GM19099 (cell line): ENCODE results near the gene SERPINB8.
A peak's percentile ranks its signal among the peaks of the same experiment; 100 is the strongest.

Source experiments
- POLR2A ChIP-seq: IDR thresholded peaks from 3 replicates; pipeline ENCODE4 v1.6.1; 2011; ENCODE audit warnings: low read depth; ENCODE audit not compliant: insufficient read length; ENCODE audit errors: extremely low read depth

The SERPINB8 gene

DNA sequence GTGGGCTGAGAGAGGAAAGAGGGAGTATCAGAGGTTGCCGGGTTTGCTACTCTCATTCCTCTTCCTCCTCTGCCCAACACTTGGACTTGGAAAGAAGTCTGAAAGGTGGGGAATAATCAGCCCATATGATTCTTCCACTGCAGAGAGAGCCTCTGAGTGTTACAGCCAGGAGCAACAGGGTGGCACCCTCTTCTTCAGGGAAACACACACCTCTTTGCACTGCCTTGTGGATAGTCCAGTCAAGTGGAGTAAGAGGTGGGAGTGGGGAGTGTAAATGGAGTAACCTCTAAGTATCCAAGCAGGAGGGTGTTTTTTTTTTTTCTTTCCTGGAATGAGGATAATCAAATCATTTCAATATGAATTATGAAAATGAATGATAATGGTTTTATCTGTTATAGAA, 9.0 kb upstream of the SERPINB8 start:
- no peak for TF ChIP-seq POLR2A

DNA sequence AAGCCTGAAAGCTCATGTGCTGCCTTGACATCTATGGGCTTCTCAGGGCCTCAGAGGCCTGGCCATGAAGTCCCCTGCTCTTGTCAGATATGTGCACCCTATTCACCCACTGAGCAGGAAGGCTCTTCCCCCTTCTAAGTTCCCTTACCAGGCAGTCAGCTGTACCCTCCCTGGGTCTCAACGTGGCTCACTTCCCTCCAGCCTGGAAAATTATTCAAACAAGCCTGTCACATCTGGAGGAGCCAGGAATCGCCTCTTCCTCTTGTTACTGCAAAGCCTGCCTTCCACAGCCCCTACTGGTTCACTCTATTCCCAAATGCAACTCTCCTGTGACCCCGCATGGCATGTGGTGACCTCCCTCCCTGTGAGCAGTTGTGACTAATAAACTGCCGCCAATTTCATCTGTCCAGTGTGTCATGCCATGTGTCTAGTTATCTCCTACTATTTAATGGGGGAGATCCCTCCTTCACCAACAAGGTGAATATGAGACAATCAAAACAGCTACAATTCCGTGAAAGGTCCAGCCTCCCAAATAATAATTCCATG, 8.4 kb upstream of the SERPINB8 start:
- TF ChIP-seq POLR2A, result no peak

DNA sequence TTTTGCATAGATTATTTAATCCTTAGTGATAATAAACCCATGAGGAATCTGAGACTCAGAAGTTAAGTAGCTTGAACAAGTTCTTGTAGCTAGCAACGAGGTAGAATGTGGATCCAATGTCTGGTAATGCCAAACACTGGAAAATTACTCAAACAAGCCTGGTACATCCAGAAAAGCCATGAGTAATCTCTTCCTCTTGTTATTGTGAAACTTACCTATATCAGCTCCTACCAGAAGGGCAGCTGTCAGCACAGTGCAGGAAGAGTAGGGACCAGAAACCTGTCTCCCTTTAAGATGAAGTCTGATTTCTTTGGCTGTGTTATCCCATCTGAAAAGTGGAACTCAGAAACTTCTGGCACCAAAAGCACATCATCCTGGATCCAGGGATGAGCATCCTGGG, 7.7 kb upstream of the SERPINB8 start:
- TF ChIP-seq POLR2A, result no peak

DNA sequence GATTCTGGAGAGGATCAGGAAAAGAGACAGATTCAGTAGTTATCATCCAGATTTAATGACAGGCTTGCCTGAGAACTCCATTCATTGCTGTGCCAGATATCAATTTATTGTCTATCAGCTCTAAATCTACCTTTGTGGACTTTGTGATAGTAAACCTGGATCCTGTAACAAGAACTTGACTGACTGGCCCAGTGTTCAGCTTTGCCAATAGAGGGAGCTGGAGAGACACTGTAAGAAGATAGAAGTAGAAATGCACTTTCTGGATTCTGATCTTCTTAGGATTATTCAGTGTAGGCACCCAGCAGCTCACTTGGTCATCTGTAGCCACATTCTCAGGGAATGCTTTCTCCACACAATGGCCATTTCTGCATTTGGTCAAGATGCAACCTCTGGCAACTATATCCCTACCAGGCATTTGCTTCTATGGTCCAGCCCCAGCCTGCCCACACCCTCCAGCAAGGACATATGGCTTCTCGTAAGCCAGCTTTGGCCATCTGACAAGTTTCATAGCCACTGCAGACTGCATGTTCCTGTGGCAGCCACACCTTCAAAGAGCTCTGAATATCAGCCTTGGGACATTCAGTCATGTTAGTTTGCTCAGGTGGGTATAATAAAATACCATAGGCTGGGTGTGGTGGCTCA, 6.1 kb upstream of the SERPINB8 start:
- no peak for TF ChIP-seq POLR2A

DNA sequence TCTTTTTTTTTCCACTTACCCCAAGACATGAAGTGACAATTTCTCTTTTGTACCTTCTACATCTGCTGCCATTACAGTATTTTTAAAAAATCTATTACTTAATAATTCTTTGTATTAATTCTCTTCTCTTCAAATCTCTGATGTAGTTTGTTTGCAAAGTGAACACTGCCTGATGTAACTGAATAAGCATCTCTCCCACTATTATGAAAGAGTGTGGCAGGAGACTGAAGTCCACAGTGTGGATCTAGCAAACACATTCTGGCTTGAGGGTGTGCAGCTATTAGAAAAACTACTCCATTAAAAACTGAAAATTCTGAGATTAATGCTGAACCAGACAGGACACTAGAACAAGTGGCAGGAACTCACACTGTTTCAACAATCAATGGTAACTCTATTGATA, 5.0 kb upstream of the SERPINB8 start:
- TF ChIP-seq POLR2A, result no peak

DNA sequence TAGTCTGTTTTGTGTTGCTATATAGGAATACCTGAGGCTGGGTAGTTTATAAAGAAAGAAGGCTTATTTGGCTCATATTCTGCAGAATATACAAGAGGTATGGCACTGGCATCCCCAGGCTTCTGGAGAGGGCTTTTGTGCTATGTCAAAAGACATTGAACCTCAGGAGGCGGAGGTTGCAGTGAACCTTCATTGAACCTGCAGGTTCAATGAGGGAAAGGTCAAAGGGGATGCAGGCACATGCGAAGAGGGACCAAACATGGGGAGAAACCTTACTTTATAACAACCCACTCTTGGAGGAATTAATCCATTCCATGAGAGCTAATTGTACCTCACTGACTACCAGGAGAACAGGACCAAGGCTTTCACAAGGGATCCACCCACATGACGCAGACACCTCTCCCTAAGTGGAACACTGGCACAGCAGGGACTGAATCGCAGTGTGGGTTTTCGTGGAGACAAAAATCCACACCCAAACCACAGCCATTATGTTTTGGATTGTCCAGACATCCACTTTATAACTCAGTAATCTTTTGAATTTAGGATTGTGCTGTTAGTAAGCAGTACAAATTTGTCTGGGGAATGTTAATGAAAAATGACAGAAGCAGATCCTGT, 4.1 kb upstream of the SERPINB8 start:
- no peak for TF ChIP-seq POLR2A

DNA sequence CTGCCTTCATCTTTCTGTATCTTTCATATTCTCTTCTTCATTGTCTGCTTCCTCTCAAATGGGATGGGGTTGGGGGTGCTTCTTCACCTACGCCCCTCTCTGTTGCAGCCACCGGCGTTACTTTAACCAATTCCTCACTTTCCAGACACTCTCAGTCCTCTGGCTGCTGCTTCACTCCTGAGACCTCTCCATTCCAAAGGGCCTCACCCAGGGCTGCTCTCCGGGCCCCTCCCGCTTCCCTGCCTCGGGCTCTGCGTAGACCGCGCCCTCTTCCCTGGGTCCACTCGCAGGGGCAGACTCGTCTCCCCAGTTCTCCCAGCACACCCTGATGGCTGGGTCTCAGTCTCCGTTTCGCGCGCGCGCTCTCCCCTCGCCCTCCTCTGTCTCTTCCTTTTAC, 926 bp downstream of the SERPINB8 start:
- TF ChIP-seq POLR2A, result no peak

DNA sequence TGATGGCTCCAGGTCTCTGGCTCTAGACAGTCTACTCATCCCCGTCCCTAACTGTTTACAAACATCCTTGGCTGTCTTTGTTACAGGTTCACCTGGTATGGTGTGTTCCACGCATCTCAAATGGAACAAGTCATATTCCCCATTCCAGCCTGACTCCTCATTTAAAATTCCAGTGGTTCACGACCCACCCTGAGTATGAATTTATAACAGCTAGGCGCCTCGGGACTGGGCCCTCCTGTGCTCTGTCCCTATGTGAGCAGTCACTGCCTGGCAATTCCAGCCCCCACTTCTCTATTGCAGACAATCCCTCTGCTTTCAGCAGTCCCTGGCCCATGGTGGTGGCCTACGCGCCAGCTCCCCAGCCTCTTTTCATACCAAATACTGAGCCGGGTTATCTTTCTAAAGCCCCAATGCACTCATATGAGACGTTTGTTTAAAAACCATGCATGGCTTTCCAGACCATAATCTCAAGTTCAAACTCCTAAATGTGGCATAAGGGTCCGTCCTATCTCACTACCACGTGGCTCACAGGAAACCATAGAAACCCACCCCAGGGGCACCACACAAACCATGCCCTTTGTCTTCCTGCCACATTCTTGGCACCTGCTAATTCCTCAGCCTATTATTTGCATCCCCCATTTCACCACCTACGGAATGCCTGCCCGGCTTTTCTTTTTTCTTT, 1.6 kb downstream of the SERPINB8 start:
- peak; percentile 24 for TF ChIP-seq POLR2A

DNA sequence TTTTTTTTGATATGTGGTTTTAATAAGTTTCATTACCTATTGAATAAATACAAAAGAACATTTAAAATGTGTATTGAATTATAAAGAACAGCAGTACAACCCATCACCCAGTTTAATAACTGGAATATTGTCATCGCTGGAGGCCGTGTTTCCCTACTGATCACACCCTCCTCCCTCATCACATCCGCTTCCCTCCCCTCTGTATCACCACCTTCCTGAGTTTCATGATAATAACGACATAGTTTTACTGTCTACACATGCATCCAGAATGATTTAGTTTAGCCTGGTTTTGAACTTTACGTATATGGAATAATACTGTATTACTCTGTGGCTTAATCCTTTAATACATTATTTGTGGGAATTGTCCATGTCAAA, 2.1 kb downstream of the SERPINB8 start:
- TF ChIP-seq POLR2A, result no peak

DNA sequence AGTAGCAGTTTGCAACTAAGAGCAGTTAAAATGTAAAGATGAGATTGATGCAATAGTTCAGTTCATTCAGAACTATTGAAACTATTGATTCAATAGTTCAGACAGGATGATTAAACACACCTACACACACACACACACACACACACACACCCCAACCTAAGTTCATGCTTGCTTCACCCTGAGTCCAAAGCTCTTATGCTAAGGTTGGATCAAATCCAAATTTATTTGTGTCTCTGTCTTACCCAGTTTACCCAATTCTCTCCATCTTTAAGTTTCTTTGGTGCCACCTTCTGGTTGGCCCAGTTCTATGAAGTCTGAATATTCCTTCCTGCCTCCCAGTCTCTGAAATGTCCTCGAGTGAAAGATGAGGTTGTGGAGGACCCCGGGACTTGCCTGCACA, 5.1 kb downstream of the SERPINB8 start:
- no peak for TF ChIP-seq POLR2A

DNA sequence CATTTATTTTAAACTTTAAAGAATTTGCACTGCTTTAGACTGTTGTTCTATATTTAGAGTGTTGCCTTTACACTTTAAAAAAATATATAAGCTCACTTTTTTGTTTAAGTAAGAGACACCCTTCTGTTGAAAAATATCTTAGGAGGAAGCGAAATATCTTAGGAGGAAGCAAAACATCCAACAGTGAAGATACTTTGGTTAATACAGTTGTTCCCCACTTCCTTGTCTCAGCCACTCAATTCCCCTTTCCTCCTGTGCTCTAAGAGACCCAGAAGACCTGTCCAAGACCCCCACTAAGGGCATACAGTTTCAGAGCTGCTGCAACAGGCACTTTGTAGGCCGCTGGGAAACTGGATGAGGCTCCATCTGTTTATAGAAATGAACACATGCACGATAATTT, 5.7 kb downstream of the SERPINB8 start:
- no peak for TF ChIP-seq POLR2A

DNA sequence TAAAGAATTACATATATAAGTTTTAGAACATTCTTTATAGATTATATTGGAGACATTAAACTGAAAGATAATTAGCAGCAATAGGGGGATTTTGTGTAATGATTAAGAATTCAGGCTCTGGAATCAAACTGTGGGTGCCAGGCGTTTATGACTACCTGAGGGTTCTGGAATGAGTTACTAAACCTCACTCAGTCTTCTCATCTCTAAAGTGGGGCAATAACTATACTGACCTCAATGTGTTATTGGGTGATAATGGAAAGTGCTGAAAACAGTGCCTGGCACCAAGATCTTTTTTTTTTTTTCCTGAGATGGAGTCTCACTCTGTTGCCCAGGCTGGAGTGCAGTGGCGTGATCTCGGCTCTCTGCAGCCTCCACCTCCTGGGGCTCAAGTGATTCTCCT, 7.2 kb downstream of the SERPINB8 start:
- no peak for TF ChIP-seq POLR2A

DNA sequence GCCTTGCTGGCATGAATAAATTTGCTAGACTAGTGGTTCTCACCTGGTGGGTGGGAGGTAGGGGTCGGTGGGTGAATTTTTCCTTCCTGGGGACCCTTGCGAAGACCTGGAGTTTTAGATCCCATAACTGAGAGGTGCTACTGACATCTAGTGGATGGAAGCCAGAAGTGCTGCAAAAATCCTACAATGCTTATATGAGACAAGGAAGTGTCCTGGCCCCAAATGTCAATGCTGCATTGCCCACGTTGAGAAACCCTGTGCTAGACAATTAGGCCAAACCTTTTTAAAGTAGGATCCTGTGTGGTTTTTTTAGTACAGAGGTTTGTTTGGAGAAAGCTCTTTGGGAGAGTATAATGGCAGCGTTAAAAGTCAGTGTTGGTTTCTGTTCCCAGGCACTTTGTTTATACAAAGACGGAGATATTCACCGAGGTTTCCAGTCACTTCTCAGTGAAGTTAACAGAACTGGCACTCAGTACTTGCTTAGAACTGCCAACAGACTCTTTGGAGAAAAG, 9.6 kb downstream of the SERPINB8 start:
- no peak for TF ChIP-seq POLR2A

DNA sequence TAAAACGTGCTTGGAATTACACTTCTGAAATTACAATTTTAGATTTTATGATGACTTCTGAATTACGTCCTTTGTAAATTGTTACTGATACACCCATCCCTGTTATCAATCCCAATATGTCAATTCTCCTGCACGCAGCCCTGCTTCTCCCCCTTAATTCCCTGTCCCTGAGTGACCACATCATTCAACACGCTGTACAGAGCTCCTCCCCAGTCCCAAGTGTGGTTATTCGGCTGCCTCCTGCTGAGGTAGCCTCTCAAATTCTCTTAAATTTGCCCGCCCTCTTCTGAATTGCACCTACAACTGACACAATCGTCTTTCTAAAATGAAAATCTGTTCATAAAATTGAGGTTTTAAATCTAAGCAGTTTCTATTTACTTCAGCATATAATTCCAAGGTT, 10.1 kb downstream of the SERPINB8 start:
- TF ChIP-seq POLR2A, result no peak

DNA sequence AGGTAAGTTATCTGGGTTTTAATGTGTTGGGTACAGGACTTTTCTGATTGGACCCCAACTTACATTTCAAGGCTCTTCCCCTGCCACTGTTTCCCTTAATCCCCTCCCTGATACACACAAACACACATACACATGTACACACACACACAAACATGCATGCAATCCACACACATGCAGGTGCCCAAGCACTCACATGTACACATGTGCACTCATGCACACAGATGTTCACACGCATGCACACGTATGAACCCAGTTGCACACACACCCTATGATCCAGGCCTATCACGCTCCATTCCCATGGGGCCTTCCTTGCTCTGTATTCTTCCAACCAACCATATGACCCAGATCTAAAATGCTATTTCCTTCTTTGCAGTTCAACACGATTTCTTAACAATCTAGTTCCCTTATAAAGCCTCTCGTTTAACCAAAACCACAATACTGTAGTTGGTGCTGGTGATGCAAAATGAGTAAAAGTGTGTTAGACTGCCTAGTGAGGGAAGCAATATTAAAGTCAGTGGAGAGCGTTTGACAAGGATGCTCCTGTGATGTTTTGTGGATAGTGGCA, 11.1 kb downstream of the SERPINB8 start:
- no peak for TF ChIP-seq POLR2A

DNA sequence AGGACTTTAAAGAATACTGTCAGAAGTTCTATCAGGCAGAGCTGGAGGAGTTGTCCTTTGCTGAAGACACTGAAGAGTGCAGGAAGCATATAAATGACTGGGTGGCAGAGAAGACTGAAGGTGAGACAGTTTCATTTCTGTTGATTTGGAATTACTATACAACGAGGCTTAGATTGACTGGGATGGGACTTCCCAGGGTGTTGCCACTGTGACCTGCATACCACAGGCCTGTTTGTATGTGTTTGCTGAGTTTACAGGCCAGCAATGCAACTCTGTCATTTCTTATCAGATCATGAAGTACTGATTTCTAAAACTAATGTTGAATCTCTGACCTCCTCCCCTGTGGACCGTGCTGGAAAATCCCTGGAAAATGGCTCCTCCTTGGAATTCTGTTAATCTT, 11.8 kb downstream of the SERPINB8 start:
- TF ChIP-seq POLR2A, result no peak
